T-helper 2 cell (primary cell): ENCODE data around the gene ILRUN.
"Not testable (repeated sequence)": the region's sequence is repeated elsewhere in the genome, so short reads cannot be mapped to it uniquely, and the experiment has no call there.

Source experiments
- DNase-seq, 5 experiments: peaks; one replicate each; pipeline versions ENCODE4 v3.0.0 to v3.0.0-alpha.2; 2012 to 2022

Gene ILRUN

DNA sequence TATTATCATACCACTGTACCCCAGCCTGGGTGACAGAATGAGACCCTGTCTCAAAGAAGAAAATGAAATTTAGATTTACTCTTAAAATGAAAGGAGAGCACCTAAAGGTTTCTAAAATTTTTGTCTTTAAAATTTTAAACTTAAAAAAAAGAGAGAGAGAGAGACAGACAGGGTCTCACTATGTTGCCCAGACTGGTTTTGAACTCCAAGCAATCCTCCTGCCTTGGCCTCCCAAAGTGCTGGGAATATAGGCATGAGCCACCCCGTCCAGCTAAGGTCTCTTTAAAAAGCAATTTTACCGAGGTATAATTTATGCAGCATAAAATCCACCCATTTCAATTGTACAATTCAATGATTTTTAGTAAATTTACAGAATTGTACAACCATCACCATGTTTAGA is 33.2 kb downstream of the ILRUN start:
- no peak for DNase-seq

DNA sequence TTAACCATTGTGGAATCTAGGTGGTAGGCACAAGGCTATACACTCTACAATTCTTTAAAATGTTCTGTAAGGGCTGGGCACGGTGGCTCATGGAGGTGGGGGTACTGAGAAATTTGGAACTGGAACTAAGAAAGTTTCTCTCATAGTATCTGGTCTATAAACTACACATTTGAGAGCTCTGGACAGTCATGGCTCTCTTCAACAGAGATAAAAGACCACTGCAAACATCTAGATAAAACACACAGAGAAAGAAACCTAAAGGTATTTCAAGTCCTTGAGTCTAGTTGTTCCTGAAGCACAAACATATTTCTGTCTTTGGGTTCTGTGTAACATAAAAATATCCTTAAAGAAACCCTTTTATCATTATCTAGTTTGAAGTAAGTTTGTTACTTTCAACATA is 35.2 kb downstream of the ILRUN start:
- no peak for DNase-seq

DNA sequence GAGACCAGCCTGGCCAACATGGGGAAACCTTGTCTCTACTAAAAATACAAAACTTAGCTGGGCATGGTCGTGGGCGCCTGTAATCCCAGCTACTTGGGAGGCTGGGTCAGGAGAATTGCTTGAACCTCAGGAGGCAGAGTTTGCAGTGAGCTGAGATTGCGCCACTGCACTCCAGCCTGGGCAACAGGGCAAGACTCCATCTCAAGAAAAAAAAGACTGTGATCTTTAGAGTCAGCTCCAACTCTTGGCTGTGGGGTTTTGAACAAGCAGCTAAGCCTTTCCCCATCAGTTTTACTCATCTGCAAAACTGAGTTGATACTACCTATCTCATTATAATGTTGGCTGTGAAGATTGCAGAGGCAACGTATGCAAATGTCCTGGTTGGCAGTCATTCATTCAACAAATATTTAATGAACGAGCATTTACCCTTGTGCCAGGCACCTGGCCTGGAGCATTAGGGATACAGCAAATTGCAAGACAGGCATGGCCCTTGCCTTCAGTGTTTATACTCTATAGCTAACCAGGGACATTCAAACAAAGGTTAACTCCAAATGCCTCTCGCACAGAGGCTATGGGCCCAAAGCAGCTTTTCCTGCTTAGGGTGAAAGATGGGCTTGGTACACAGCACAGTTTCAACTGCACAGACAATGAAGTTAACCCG is 37.8 kb downstream of the ILRUN start:
- no peak for DNase-seq

DNA sequence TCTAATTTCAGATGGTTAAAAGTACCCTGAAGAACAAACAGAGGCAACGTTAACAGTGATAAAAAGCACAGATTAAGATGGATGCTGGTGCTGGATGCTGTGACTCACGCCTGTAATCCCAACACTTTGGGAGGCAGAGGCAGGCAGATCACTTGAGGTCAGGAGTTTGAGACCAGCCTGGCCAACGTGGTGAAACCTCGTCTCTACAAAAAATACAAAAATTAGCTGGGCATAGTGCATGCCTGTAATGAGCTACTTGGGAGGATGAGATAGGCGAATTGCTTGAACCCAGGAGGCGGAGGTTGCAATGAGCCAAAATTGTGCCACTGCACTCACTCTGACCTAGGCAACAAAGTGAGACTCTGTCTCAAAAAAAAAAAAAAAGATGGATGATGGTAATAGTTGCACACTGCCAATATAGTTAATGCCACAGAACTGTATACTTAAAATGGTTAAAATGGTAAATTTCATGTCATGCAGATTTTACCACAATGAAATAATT is 38.5 kb downstream of the ILRUN start:
- DNase-seq, result not testable (repeated sequence)

DNA sequence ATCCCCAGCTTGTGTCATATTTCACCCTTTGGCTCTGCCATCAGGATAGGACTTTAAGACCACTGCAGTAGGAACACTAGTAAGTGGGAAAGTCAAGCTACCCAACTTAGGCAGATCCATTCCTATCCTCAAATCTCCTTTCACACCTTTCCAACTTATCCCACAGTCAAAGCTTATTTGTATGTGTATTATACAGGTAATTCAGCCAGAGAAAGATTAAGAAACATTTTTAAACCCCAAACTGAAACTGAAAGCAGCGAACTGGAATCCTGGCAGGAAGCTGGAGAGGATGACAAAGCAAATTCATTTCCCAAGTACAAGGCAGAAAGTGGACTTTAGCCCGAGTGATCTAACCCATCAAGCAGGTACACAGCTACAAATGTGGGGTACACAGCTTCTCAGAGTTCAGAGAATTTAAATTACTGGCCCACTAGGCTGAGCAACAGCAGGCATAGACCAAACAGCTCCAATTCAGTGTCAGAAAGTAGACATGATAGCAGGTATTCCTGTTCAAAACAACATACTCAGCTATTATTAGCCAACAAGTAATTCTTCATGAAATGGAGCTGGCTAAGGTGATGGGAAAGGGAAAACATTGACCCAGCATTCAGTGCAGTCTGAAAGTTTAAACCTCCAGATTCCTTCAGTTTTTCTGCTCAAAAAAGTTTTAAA is 39.1 kb downstream of the ILRUN start:
- DNase-seq, result peak in 1 of 5 experiments; percentile 56

DNA sequence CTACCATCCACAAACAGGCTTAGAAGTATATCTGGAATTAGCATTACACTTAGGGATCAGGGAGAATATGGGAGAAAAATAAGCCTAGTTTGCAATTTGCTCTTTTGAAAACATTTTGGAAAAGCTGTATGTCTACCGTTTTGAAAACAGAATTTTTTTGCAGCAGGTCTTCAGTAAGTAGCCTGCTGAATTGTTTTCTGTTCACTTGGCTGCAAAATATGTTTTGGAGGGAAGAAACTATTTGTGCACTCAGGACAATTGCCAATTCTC is 39.6 kb downstream of the ILRUN start:
- DNase-seq, result no peak

DNA sequence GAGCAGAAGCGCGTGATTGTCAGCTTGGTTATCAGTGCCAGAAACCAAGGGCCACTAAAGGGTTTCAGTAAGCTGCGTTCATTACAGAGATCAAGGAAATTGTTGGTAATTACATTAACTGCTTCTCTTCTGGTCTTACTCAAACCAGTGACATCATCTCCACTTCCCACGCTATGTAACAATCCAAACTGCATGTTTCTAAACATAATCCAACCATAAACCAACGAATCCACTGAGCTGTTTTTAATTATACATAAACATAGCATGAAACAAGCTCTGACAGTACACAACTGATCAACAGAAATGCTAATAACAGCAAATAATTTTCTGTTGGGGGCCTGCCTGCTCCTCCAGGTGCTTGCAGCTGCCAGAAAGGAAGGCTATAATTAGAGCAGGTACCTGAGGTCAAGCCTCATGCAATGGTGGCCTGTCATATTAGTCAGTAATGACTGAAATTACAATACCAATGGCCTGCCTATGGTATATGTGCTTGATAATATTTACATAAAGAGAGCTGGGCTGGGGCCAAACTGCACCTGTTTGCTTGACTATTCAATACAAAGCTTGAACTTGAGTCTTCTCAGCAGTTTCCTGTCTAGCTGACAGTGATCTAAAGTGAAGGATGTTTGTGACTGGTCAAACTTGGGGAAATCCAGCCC is 40.1 kb downstream of the ILRUN start:
- DNase-seq, result peak in 2 of 5 experiments; percentile 28 to 78

DNA sequence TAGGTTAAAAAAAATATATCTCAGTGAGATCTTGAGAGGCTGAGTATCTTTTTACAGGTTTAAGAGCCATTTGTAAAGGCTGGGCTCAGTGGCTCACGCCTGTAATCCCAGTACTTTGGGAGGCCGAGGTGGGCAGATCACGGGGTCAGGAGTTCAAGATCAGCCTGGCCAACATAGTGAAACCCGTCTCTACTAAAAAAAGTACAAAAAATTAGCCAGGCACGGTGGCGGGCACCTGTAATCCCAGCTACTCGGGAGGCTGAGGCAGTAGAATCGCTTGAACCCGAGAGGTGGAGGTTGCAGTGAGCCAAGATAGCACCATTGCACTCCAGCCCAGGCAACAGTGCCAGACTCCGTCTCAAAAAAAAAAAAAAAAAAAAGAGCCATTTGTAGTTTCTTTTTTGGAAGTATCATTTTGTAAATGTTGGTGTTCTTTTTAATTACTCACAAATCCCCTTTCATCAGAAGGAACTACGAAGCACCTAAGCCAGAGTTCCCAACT is 40.6 kb downstream of the ILRUN start:
- not testable (repeated sequence) for DNase-seq

DNA sequence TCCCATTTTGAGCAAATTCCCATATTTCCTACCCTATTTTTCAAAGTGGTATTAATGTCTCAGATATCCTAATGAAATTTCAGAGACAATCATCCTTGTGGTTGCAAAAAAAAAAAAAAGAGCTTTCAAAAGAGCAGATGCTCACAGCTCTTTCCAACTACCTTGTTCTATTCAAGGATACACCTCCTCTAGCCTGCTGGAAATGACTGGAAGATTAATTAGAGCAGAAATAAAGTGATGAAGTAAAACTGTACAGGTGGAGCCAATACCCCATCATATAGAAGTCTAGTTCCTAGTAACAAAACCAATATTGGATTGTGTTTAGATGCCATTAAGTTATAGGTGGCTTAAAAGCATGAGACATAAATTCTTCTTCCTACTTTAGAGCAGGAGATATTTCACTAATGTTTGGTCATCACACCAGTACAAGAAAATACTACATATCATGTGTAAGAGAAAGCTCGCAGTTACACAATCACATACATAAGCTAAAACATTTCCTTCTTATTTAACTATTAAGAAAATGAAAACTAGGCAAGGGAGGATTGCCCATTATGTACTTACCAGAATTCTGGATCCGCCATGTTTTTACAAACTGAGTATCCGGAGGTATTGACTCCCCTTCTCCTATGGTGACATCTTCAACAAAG is 42.4 kb downstream of the ILRUN start:
- no peak for DNase-seq

DNA sequence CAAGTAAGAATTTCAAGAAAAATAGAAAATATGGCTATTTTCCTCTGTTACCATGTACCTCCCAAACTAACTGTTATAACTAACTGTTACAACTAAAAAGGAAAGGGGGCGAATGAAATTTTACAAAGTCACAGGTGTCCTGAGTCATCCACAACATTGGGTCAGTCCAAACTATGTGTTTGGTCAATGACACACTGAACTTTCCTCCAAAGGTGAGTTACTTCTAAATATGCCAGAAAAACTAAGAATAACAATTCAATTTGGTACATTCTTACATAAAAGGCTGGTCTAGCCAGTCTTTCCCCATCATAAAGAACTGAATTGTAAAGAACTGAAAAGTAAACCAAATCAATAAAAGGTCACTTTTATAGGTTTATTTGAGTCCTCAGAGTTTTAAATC is 44.3 kb downstream of the ILRUN start:
- no peak for DNase-seq

DNA sequence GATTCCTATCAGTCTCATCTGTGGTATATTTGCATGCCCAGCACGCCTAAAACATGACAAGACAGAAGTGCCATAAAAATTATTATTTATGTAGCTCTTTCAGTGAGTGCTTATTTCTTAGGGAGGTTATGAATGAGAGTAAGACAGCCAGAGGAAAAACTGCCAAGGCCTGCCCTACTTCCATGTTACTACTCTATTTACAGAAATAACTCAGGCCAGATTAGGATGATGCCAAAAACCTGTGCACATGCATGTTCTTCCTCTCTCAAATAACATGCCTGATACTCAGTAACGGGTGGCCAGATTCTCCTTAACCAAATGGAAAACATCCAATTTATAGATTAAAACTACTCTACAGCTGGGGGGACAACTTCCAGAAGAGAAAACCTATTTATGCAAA is 45.7 kb downstream of the ILRUN start:
- no peak for DNase-seq

DNA sequence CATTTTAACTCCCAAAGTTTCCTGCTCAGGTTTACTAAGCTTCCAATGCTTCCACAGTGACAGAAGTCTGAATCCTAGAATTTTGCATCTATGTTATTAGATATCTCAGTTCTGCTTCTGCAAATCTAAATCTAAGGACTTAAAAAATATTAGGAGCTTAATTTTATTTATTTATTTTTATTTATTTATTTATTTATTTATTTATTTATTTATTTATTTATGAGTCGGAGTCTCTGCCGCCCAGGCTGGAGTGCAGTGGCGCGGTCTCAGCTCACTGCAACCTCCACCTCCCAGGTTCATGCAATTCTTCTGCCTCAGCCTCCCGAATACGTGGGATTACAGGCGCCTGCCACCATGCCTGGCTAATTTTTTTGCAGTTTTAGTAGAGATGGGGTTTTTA is 46.3 kb downstream of the ILRUN start:
- not testable (repeated sequence) for DNase-seq

DNA sequence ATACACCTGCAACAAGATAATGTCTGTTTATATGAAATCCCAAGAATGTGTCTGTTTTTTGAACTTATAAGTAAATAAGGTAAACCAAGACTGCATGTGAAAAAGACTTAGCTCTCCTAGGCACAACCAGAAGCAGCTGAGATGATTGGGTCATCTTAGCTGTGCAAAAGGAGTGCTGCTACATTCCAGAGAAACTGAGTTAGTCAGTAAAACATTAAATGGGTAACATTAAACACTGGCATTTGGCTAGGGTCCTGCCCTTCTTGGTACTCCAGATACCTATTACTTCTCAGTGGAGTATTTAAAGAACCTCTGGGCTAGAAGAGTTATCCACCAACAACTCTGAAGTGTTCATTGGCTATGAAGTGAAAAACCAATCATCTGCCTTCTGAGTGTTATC is 47.8 kb downstream of the ILRUN start:
- DNase-seq, result no peak
